Activated CD4-positive, alpha-beta T cell treated with anti-CD3 and anti-CD28 coated beads for 36 hours (primary cell): ENCODE results near the gene BANP. TPM values are rescaled to one million over a fixed set of nuclear protein-coding genes. Genes with fewer than 3 reads are reported as not detected.

ENCODE experiments used
- ATAC-seq: fragments of 200-7000 bp; cut with Tn5 transposase; one replicate; pipeline ENCODE4 v1.10.0; 2021; ENCODE audit warnings: mild to moderate bottlenecking, moderate library complexity
- CTCF ChIA-PET: fragments of 350-600 bp; sonication (Branson Sonifier 250); formaldehyde crosslinking; loops from one replicate; lab custom pipeline; 2021; ENCODE audit warnings: antibody characterized with exemption; lab: Charles Lee
- POLR2A ChIA-PET: fragments of 350-600 bp; sonication (Branson Sonifier 250); formaldehyde crosslinking; loops from one replicate; lab custom pipeline; 2021; ENCODE audit warnings: antibody characterized with exemption, inconsistent platforms; lab: Charles Lee
- DNase-seq: peaks from one replicate; pipeline ENCODE4 v3.0.0-alpha.2; 2020
- H3K27ac Mint-ChIP-seq: one replicate; pipeline ENCODE4 v1.8.0; 2021; ENCODE audit warnings: mixed read lengths
- H3K27me3 Mint-ChIP-seq: one replicate; pipeline ENCODE4 v1.8.0; 2021; ENCODE audit warnings: mixed read lengths
- H3K36me3 Mint-ChIP-seq: one replicate; pipeline ENCODE4 v1.8.0; 2021; ENCODE audit warnings: low read depth, mixed read lengths
- H3K4me1 Mint-ChIP-seq: one replicate; pipeline ENCODE4 v1.8.0; 2021; ENCODE audit warnings: mixed read lengths
- H3K4me3 Mint-ChIP-seq: one replicate; pipeline ENCODE4 v1.8.0; 2021; ENCODE audit warnings: mild to moderate bottlenecking, moderate library complexity, mixed read lengths
- H3K9me3 Mint-ChIP-seq: one replicate; pipeline ENCODE4 v1.8.0; 2021; ENCODE audit warnings: low read depth, mixed read lengths
- intact Hi-C, 2 experiments: fragments of 100-400 bp; cut with DNase I in 1 of 2; cut with micrococcal nuclease in 1 of 2; formaldehyde crosslinking; loops; one replicate each; pipeline versions ENCODE4 v1.14.2 to v1.15.1; 2022 to 2024; cut with DNase I, micrococcal nuclease
- total RNA-seq, 2 experiments: library from RNA; stranded (reverse); gene quantifications; one replicate each; pipeline ENCODE4 v1.2.3, GENCODE V29; 2021

The BANP gene
- total RNA-seq, 2 experiments from 2014 or later, result 35.2 to 36.1 TPM

DNA sequence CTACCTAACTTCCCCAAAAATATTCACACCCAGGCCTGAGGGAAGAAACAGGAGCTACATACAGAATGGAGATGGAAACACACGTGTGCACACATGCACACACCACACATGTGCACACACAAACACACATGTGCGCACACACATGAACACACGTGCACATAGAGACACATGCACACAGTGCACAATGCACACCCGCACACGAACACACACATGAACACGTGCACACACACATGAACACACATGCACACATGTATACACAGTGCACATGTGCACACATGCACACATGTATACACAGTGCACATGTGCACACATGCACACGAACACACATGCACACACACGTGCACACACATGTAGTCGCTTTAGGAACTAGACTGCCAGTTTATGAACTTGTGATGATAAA lies 33.7 kb upstream of the BANP start:
- no peaks in the 10 kb centered on the region for H3K9me3 Mint-ChIP-seq
- H3K27ac Mint-ChIP-seq, result no peak overlapping the region
- intact Hi-C loops, result no loop called here
- no peak overlapping the region for H3K4me3 Mint-ChIP-seq
- ATAC-seq (no peak), DNase-seq (no peak)
- no peaks in the 10 kb centered on the region for H3K27me3 Mint-ChIP-seq
- H3K36me3 Mint-ChIP-seq, result no peaks in the 10 kb centered on the region
- no peaks in the 10 kb centered on the region for H3K4me1 Mint-ChIP-seq
- POLR2A ChIA-PET, result no interaction called here
- CTCF ChIA-PET, result interaction anchor here (1.0 to 1.3 kb wide), 2 partner anchors 68 to 149 kb away, joined by 3 read pairs; no protein-coding TSS in a partner anchor

- no peaks in the 10 kb centered on the region for H3K36me3 Mint-ChIP-seq
- H3K9me3 Mint-ChIP-seq, result no peaks in the 10 kb centered on the region
- ChIA-PET POLR2A (no interaction called here), CTCF (interaction anchor here (0.5 to 1.3 kb wide), 2 partner anchors 68 to 139 kb away, joined by 3 read pairs; no protein-coding TSS in a partner anchor)
- no peaks in the 10 kb centered on the region for H3K27me3 Mint-ChIP-seq
- no peak overlapping the region for H3K27ac Mint-ChIP-seq
- ATAC-seq, result no peak
- no peak for DNase-seq
- H3K4me1 Mint-ChIP-seq, result no peaks in the 10 kb centered on the region
- H3K4me3 Mint-ChIP-seq, result no peak overlapping the region
- intact Hi-C loops, result no loop called here
Measured at GRCh38 chr16:87918338-87918737, 32.9 kb upstream of the BANP start.

DNA sequence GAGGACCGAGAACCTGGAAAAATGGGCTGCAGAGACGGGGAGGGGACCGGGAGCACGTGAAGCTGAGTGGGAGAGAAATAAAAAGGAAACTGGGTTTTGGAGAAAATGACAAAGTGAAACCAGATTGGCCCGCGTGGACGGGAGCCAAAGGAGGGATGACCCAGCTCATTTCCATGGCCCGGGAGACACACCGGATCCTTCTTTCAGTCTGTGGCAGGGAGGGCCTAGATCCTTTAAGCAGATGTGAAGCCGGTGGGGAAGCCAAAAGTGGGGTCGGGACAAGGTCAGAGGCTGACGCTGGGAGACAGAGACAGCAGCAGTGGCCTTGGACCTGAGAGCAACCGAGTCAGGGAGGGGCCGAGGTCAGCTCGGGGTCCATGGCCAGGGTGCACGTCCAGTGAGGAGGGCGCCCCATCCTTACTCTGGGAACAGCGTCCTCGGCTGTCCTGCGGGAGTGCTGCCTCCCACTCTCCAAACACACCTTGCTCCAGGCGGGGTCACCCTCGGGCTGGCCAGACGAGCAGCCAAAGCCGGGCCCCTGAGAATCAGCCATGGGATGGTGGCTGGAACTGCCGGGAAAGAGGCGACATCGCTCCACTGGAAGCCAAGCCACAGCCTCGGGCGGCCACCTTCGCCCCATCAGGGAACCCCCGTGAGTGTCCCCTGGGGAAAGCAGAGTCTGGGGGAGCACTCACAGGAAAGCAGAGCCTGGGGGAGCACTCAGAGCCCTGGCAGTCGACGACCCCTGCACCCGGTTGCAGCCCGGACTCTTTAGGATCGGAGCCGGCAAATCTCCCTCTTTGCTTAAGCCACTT lies 32.2 kb upstream of the BANP start:
- no peaks in the 10 kb centered on the region for H3K4me1 Mint-ChIP-seq
- POLR2A ChIA-PET, result no interaction called here
- no peaks in the 10 kb centered on the region for H3K9me3 Mint-ChIP-seq
- ATAC-seq (no peak), DNase-seq (no peak)
- no peak overlapping the region for H3K4me3 Mint-ChIP-seq
- no peaks in the 10 kb centered on the region for H3K36me3 Mint-ChIP-seq
- H3K27me3 Mint-ChIP-seq, result no peaks in the 10 kb centered on the region
- intact Hi-C loops, result no loop called here
- CTCF ChIA-PET, result interaction anchor here (1.3 kb wide), 1 partner anchor 69 kb away, joined by 3 read pairs; no protein-coding TSS in a partner anchor
- no peak overlapping the region for H3K27ac Mint-ChIP-seq

DNA sequence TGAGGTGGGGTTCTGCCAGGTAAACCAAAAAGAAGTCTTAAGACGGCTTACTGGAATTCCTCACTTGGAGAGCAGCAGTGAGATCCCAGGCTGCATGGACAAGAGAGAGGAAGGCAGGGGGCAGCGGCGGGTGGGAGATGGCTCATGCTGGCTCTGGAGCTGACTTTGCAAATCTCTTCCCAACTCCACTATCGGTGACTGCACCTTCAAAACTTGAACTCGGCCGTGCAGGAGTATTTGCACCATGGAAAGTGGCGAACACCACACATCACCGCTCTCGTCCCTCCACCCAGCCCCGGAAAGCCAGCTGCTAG lies 31.6 kb upstream of the BANP start:
- ChIA-PET POLR2A (no interaction called here), CTCF (no interaction called here)
- Mint-ChIP-seq H3K27ac (no peak overlapping the region), H3K4me3 (no peak overlapping the region), H3K36me3 (no peaks in the 10 kb centered on the region), H3K27me3 (no peaks in the 10 kb centered on the region), H3K4me1 (no peaks in the 10 kb centered on the region), H3K9me3 (no peaks in the 10 kb centered on the region)
- intact Hi-C loops, result no loop called here
- DNase-seq (no peak), ATAC-seq (no peak)

DNA sequence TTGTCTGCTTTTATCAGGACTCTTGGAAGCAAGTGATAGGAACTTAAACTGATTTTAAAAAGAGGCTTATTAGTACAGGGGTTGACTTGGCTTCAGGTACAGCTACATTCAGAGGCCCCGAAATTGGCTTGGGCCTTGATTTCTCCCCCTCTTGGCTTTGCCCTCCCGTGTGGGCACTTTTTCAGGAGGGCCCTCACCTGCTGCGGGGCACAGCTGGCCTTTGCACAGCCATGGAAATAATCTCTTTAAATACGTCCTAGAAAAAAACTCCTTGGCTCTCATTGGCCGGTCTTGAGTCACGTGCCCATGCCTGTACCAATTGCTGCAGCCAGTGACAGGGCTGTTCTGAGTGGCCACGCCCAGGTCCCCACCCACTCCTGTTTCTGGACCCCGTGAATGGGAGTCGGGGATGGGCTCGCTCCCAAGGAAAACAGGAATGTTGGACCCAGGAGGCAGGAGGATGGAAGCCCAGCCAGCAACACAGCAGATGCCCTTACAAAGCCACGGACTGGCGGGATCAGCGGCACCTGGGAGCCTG lies 29.9 kb upstream of the BANP start:
- ChIA-PET CTCF (no interaction called here), POLR2A (no interaction called here)
- Mint-ChIP-seq H3K27ac (no peak overlapping the region), H3K9me3 (no peaks in the 10 kb centered on the region), H3K4me3 (no peak overlapping the region), H3K36me3 (no peaks in the 10 kb centered on the region), H3K27me3 (no peaks in the 10 kb centered on the region), H3K4me1 (peaks cover 2% of the 10 kb centered on the region)
- DNase-seq (no peak), ATAC-seq (no peak)
- intact Hi-C loops, result no loop called here

- H3K9me3 Mint-ChIP-seq, result no peaks in the 10 kb centered on the region
- H3K27me3 Mint-ChIP-seq, result no peaks in the 10 kb centered on the region
- intact Hi-C loops, result no loop called here
- ChIA-PET POLR2A (no interaction called here), CTCF (interaction anchor here (0.6 kb wide), 1 partner anchor 132 kb away, joined by 3 read pairs; no protein-coding TSS in a partner anchor)
- DNase-seq (no peak), ATAC-seq (no peak)
- H3K4me3 Mint-ChIP-seq, result no peak overlapping the region
- H3K4me1 Mint-ChIP-seq, result peaks cover 7% of the 10 kb centered on the region
- no peak overlapping the region for H3K27ac Mint-ChIP-seq
- no peaks in the 10 kb centered on the region for H3K36me3 Mint-ChIP-seq
Measured at GRCh38 chr16:87922250-87922871, 28.9 kb upstream of the BANP start.

DNA sequence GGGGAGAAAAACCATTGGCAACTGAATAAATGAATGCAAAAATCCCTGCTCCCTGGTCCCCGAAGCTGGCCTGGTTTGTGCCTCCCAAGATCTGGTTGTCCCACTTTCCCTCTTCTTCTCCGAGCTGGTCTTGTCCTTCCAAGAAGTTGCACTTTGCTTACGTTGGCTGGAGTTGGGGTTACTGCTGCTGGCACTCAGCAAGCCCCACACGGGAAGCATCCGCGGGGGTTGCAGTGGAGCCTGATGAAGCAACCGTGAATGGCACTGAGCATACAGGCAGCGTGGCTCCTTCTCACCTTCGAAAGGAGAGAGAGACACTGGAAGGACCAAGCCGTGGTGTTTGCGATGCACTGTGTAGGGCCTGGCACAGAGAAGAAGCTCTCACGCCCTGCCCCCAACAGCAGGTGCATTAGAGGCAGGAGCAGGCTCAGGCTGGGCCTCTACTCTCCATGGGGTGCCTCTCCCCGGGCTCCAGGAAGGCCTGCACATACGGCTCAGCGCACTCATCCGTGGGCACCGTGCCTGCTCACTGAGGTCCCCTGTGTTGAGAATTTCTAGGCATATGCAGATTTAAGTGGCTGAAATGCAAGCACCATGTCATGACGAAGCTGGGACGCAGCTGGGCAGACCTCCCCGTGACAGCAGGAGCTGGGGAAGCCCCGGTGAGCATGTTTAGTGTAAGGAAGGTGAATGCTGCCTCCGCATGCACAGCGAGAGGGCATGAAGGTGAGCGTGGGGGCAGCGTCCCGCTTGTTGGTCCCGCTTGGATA lies 27.0 kb upstream of the BANP start:
- Mint-ChIP-seq H3K36me3 (no peaks in the 10 kb centered on the region), H3K4me1 (peaks cover 7% of the 10 kb centered on the region), H3K4me3 (no peak overlapping the region), H3K9me3 (no peaks in the 10 kb centered on the region), H3K27me3 (no peaks in the 10 kb centered on the region), H3K27ac (no peak overlapping the region)
- ChIA-PET CTCF (no interaction called here), POLR2A (no interaction called here)
- ATAC-seq (no peak), DNase-seq (no peak)
- intact Hi-C loops, result no loop called here

DNA sequence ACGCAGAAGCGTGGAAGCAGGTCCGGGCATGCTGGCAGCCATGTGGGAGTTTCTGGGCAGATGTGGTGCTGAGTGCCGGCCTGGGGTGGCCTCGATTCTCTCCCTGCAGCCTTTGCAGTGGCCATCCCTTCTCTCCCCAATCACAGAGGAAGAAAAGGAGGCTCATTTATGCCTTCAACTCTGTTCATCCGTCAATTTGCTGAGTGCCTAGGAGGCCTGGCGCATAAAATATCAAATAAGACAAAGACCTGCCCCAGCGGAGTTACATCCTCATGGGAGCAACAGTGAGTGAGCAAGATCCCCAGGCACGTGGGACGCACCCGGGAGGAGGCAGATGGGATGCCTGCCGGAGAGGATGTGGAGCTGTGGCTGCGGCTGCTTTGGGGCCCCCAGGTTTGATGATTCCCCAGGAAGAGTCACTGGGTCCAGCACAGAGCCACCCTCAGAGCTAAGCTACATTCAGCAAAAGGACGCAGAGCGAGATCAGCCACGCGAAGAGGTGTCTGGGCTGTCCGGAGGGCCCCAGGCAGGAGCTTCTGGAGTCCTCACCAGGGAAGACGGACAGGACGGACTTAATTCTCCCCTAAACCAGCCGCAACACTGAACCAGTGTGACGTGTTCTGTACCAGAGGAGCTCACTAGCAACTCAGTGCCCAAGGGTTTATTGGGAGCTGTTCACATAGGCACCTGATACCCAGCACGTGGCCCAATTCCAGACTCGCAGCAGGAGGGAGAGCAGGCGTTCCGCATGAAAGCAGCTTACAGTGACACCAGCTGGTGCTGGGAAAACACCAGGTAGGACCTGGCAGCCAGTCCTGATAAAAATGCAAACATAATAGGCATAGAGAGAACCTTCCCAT lies 26.2 kb upstream of the BANP start:
- H3K4me1 Mint-ChIP-seq, result peaks cover 7% of the 10 kb centered on the region
- H3K4me3 Mint-ChIP-seq, result no peak overlapping the region
- H3K27me3 Mint-ChIP-seq, result no peaks in the 10 kb centered on the region
- H3K36me3 Mint-ChIP-seq, result no peaks in the 10 kb centered on the region
- intact Hi-C loops, result no loop called here
- CTCF ChIA-PET, result no interaction called here
- H3K9me3 Mint-ChIP-seq, result no peaks in the 10 kb centered on the region
- ATAC-seq, result no peak
- H3K27ac Mint-ChIP-seq, result no peak overlapping the region
- POLR2A ChIA-PET, result no interaction called here
- DNase-seq, result no peak

- ATAC-seq (peak; percentile 63), DNase-seq (peak; percentile 54)
- H3K27ac Mint-ChIP-seq, result no peak overlapping the region
- intact Hi-C loops, result no loop called here
- no peak overlapping the region for H3K4me3 Mint-ChIP-seq
- no peaks in the 10 kb centered on the region for H3K27me3 Mint-ChIP-seq
- no peaks in the 10 kb centered on the region for H3K9me3 Mint-ChIP-seq
- CTCF ChIA-PET, result interaction anchor here (0.6 to 1.2 kb wide), 3 partner anchors 55 to 133 kb away, joined by 3 to 6 read pairs (median 3); no protein-coding TSS in a partner anchor
- POLR2A ChIA-PET, result no interaction called here
- peaks cover 7% of the 10 kb centered on the region for H3K4me1 Mint-ChIP-seq
- no peaks in the 10 kb centered on the region for H3K36me3 Mint-ChIP-seq
Measured at GRCh38 chr16:87926246-87927194, 24.7 kb upstream of the BANP start.

DNA sequence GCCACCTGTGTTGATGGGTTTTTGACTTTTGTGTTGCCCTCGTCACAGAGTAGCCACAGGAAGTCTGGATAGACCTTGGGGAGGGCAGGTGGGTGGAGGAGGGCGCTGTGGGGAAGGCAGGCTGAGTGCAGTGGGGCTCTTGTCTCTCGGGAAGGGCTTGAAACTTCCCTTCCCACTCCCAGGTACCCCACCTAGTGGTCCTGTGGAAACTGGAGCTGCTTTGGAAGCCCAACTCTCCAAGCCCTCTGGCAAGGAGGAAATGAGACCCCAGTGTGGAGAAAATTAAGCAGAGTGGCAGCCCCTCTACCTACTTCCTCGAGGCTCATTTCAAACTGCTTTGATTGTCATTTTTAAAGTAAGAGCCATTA lies 24.1 kb upstream of the BANP start:
- no peak for ATAC-seq
- intact Hi-C loops, result no loop called here
- Mint-ChIP-seq H3K27me3 (no peaks in the 10 kb centered on the region), H3K4me1 (peaks cover 7% of the 10 kb centered on the region), H3K9me3 (no peaks in the 10 kb centered on the region), H3K36me3 (no peaks in the 10 kb centered on the region), H3K4me3 (no peak overlapping the region), H3K27ac (no peak overlapping the region)
- ChIA-PET CTCF (interaction anchor here (0.8 kb wide), 1 partner anchor 43 kb away, joined by 4 read pairs; no protein-coding TSS in a partner anchor), POLR2A (no interaction called here)
- DNase-seq, result no peak
